Omental fat pad (tissue), 4 donors: Measurements from ENCODE around the gene KRTAP12-3. TPM values are rescaled to one million over a fixed set of nuclear protein-coding genes. Genes with fewer than 3 reads are reported as not detected.
"Not testable (repeated sequence)": the region's sequence is repeated elsewhere in the genome, so short reads cannot be mapped to it uniquely, and the experiment has no call there.

Experiments used
- ATAC-seq: fragments of 150-250 bp; one replicate; pipeline ENCODE4 v1.9.1; 2016; ENCODE audit warnings: mild to moderate bottlenecking, moderate library complexity; ENCODE audit not compliant: low FRiP score
- DNase-seq: peaks from one replicate; pipeline ENCODE4 v3.0.0-alpha.2; 2019; ENCODE audit warnings: low spot score
- total RNA-seq, 4 donors: library from RNA; depleted of rRNA; stranded (reverse); fragments of >200 nt; gene quantifications; one replicate each; pipeline ENCODE4 v1.1.0, GENCODE V29; 2016
- TF ChIP-seq, protein P1 (sequence below), 3 donors: fragments of 450-650 bp; IDR thresholded peaks; one replicate each; pipeline ENCODE4 v1.5.1; 2016 to 2017; ENCODE audit warnings: antibody characterized with exemption in 3 of 3, mild to moderate bottlenecking in 3 of 3, moderate library complexity in 2 of 3

KRTAP12-3 gene
- total RNA-seq, 4 donors from 2014 or later, result not detected

DNA sequence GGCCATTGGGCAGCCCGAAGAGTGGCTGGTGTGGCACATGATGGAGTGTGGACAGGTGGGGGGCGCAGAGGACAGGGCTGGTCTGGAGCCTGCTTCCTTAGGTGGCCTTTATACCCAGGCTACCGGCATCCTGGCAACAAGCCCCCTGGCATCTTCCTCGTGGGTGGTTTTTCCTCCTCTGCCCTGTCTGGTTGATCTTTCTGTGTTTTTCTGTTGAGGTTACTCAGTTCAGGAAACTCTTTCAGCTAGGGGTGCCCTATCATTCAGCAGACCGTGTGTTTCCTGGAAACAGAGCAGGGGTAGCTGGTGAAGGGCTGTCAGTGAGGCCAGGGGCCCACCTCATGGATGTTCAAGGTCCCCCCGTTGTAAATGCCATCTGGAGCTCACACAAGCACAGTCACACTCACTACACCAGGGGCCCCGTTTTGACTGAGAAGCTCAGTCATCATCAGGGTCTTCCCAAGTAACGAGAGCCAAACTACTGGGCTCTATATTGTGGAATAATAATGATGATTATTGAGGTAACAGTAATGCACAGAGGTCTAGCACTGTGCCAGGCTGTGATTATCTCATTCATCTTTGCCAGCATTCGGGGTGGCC lies 3.1 kb upstream of the KRTAP12-3 start, which contains the start of gene KRTAP12-4:
KRTAP12-4 (minus strand) TSS at position 84 of the 600 bp plus-strand sequence; CDS start at position 39, 45 bp downstream.
- no peak for DNase-seq
- ATAC-seq, result no peak
- TF ChIP-seq, protein P1, sequence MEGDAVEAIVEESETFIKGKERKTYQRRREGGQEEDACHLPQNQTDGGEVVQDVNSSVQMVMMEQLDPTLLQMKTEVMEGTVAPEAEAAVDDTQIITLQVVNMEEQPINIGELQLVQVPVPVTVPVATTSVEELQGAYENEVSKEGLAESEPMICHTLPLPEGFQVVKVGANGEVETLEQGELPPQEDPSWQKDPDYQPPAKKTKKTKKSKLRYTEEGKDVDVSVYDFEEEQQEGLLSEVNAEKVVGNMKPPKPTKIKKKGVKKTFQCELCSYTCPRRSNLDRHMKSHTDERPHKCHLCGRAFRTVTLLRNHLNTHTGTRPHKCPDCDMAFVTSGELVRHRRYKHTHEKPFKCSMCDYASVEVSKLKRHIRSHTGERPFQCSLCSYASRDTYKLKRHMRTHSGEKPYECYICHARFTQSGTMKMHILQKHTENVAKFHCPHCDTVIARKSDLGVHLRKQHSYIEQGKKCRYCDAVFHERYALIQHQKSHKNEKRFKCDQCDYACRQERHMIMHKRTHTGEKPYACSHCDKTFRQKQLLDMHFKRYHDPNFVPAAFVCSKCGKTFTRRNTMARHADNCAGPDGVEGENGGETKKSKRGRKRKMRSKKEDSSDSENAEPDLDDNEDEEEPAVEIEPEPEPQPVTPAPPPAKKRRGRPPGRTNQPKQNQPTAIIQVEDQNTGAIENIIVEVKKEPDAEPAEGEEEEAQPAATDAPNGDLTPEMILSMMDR (IDR thresholded peaks at IDR 0.05), result no peak

DNA sequence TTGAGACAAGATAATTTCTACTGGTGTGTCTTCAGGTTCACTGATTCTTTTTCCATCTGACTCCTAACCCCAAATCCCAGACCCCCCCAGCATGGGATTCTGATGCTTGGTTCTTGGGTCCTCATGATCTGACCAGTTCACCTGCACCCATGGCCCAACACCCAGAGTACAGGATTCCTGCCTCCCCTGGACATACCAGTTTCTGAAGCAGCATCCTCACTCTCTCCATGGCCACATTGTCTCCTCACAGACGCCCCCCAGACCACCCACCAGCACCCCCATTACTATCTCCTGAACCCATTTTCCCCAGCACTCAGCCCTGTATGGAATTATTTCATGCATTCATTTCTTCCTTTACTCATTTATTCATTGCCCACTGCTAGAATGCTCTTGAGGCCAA lies 864 bp upstream of the KRTAP12-3 start:
- DNase-seq (no peak), ATAC-seq (no peak)
- TF ChIP-seq, protein P1 (IDR thresholded peaks at IDR 0.05), result no peak

DNA sequence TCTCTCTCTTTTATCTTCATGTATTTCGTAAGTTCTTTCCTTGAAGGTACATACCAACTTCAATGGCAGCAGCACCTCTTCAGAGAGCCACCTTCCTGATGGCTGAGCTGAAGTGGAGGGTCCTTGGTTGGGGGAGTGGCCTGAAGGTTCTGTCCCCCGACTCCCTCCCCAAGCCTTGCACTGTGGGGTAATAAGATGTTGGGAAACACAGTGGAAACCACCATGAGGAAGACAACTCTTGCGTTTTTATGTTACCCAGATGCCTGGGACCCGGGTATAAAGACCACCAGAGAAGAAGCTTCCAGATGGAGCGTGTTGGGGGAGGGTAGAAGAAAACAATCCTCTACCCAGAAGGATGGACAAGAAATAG lies 794 bp downstream of the KRTAP12-3 start:
- DNase-seq (no peak), ATAC-seq (no peak)
- TF ChIP-seq, protein P1 (IDR thresholded peaks at IDR 0.05), result no peak

DNA sequence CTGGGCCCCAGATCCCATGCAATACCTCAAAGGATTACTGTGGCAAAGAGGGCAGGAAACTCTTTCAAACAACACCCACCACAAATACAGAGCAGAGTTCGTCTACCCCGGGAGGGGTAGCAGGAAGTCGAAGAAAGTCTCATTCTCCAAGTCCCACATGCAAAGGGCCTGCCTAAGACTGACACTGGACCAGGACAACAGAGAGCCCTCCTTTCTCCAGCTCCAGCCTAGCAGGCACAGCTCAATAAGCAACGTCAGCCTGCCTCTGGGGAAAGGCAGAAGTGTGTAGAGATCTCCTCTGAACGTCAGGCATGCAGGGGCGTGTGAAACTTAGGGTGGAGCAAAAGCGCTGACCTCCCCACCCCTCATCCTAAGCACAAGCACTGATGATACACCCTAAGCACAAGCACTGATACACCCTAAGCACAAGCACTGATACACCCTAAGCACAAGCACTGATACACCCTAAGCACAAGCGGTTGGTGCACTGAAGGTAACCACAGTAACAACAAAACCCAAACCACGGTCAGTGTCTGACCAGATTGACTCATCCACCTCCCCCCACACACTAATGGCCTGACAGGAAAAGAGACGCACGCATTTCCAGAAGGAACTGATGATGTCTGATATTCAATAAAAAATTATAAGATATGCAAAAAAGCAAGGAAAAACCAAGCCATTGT lies 1.3 kb downstream of the KRTAP12-3 start:
- ATAC-seq (no peak), DNase-seq (no peak)
- TF ChIP-seq, protein P1 (IDR thresholded peaks at IDR 0.05), result no peak

DNA sequence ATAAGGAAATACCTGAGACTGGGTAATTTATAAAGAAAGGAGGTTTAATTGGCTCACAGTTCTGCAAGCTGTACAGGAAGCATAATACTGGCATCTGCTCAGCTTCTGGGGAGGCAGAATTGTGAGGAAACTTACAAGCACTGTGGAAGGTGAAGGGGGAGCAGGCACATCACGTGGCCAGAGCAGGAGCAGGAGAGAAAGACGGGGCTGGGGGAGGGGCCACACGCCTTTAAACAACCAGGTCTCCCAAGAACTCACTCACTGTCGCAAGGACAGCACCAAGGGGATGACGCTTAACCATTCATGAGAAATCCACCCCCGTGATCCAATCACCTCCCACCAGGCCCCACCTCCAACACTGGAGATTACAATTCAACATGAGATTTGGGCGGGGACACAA lies 3.8 kb downstream of the KRTAP12-3 start:
- not testable (repeated sequence) for DNase-seq, ATAC-seq

DNA sequence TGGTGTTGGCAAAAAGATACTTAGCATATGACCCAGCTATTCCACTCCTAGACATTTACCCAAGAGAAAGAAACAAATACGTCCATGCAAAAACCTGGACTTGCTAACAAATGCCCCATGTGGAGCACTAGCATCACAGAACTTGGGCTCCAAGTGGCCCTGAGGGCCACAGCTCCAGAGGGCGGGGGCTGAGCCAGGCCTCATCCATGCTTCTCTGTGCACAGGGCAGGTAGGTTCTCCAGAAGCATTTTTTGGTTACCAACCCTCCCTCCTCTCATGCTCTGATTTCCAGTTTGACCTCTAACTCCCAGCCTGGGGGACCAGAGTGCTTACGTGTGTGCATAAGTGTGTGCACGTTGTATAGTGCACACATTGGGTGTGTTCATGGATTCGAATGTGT lies 7.0 kb downstream of the KRTAP12-3 start:
- DNase-seq, result no peak
- ATAC-seq, result no peak
- TF ChIP-seq, protein P1 (IDR thresholded peaks at IDR 0.05), result no peak

DNA sequence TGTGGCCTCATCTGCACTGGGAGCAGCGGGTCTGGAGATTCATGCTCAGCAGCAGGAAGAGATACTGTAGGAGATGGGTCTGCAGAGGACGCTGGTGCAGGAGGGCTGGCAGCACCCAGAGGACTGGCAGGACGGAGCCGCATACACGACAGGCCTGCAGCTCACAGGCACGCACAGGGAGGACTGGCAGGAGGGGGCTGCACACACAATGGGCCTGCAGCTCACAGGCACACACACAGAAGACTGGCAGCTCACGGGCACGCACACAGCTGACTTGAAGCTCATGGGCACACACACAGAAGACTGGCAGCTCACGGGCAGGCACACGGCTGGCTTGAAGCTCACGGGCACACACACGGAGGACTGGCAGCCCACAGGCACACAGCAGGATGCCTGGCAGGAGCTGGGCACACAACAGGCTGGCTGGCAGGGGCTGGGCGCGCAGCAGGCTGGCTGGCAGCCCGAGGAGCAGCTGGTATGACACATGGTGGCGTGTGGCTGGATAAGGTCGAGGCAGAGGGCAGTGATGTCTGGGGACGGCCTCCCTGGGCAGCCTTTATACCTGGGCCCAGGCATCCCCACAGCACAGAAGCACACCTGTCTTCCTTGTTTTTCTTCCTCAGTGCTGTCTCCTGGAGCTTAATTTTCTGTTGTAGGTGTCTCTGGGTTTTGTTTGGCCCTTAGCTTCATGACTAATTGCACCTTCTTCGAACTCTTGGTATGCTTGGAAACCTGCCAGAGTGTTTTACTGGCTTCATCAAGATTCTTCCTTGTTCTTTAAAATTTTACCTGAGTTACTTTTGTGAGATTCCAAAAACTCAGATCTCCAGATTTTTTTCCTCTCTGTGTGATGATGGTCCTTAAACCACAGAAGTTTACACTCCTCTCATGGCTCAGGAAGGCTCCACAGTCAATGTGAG lies 8.9 kb downstream of the KRTAP12-3 start, which contains the start of gene KRTAP12-2:
KRTAP12-2 (minus strand) TSS at position 527 of the 920 bp plus-strand sequence; CDS start at position 486, 41 bp downstream.
- ATAC-seq (no peak), DNase-seq (no peak)
- TF ChIP-seq, protein P1 (IDR thresholded peaks at IDR 0.05), result no peak
